ENCODE measurements around the gene TNS1. TPM values are rescaled to one million over a fixed set of nuclear protein-coding genes. Genes with fewer than 3 reads are reported as not detected.

Gene TNS1
- total and polyA plus RNA-seq, 2 donors = 8.3 to 21.3 TPM

- no peak overlapping the region for H3K27ac ChIP-seq (ENCODE audit: low read depth in 1 of 2, low read length in 1 of 2)
Observed at GRCh38 chr2:218006741-218007140, 3.9 kb upstream of the TNS1 start.

GRCh38 chr2:218005486-218005885 lies 2.7 kb upstream of the TNS1 start:
- Histone ChIP-seq H3K9me3 (ENCODE audit: control insufficient read depth in 2 of 2, insufficient read depth in 1 of 2, low read length in 1 of 2) (no peaks in the 10 kb centered on the region), H3K27ac (ENCODE audit: low read depth in 1 of 2, low read length in 1 of 2) (no peak overlapping the region), H3K27me3 (ENCODE audit: control insufficient read depth in 2 of 2, insufficient read depth in 1 of 2, low read length in 1 of 2) (peaks cover 15 to 32% of the 10 kb centered on the region in 2 donors), H3K4me1 (ENCODE audit: control insufficient read depth in 2 of 2, insufficient read depth in 2 of 2, low read length in 2 of 2) (peaks cover 0 to 12% of the 10 kb centered on the region in 2 donors), H3K36me3 (ENCODE audit: control insufficient read depth in 2 of 2, insufficient read depth in 2 of 2, low read length in 1 of 2) (no peaks in the 10 kb centered on the region), H3K4me3 (ENCODE audit: low read length in 2 of 2) (no peak overlapping the region)
- WGBS = 96% methylated on average over 3 of the region's 3 CpGs
- DNase-seq (ENCODE audit: low read depth in 6 of 9, low spot score in 9 of 9) = no peak

More at GRCh38 chr2:218006741-218007140, 3.9 kb upstream of the TNS1 start:
- no peaks in the 10 kb centered on the region for H3K36me3 ChIP-seq (ENCODE audit: control insufficient read depth in 2 of 2, insufficient read depth in 2 of 2, low read length in 1 of 2)
- 95% methylated on average over 4 of the region's 4 CpGs for WGBS
- no peak for DNase-seq (ENCODE audit: low read depth in 6 of 9, low spot score in 9 of 9)
- no peak overlapping the region for H3K4me3 ChIP-seq (ENCODE audit: low read length in 2 of 2)
- peaks cover 0 to 1% of the 10 kb centered on the region in 2 donors for H3K9me3 ChIP-seq (ENCODE audit: control insufficient read depth in 2 of 2, insufficient read depth in 1 of 2, low read length in 1 of 2)
- H3K4me1 ChIP-seq (ENCODE audit: control insufficient read depth in 2 of 2, insufficient read depth in 2 of 2, low read length in 2 of 2) = peaks cover 0 to 20% of the 10 kb centered on the region in 2 donors
- H3K27me3 ChIP-seq (ENCODE audit: control insufficient read depth in 2 of 2, insufficient read depth in 1 of 2, low read length in 1 of 2) = peaks cover 27 to 44% of the 10 kb centered on the region in 2 donors

- Histone ChIP-seq H3K27ac (ENCODE audit: low read depth in 1 of 2, low read length in 1 of 2) (peak overlapping the region in 1 of 2 donors; percentile 17), H3K36me3 (ENCODE audit: control insufficient read depth in 2 of 2, insufficient read depth in 2 of 2, low read length in 1 of 2) (no peaks in the 10 kb centered on the region), H3K27me3 (ENCODE audit: control insufficient read depth in 2 of 2, insufficient read depth in 1 of 2, low read length in 1 of 2) (peaks cover 11 to 27% of the 10 kb centered on the region in 2 donors), H3K9me3 (ENCODE audit: control insufficient read depth in 2 of 2, insufficient read depth in 1 of 2, low read length in 1 of 2) (no peaks in the 10 kb centered on the region), H3K4me1 (ENCODE audit: control insufficient read depth in 2 of 2, insufficient read depth in 2 of 2, low read length in 2 of 2) (peaks cover 0 to 12% of the 10 kb centered on the region in 2 donors), H3K4me3 (ENCODE audit: low read length in 2 of 2) (no peak overlapping the region)
- DNase-seq (ENCODE audit: low read depth in 6 of 9, low spot score in 9 of 9) = no peak
- 94% methylated on average over 4 of the region's 4 CpGs for whole genome bisulfite sequencing
Observed at GRCh38 chr2:218005028-218005427, 2.2 kb upstream of the TNS1 start.

- Histone ChIP-seq H3K4me3 (ENCODE audit: low read length in 2 of 2) (no peak overlapping the region), H3K36me3 (ENCODE audit: control insufficient read depth in 2 of 2, insufficient read depth in 2 of 2, low read length in 1 of 2) (no peaks in the 10 kb centered on the region), H3K4me1 (ENCODE audit: control insufficient read depth in 2 of 2, insufficient read depth in 2 of 2, low read length in 2 of 2) (peaks cover 0 to 10% of the 10 kb centered on the region in 2 donors), H3K27me3 (ENCODE audit: control insufficient read depth in 2 of 2, insufficient read depth in 1 of 2, low read length in 1 of 2) (peaks cover 1 to 17% of the 10 kb centered on the region in 2 donors), H3K9me3 (ENCODE audit: control insufficient read depth in 2 of 2, insufficient read depth in 1 of 2, low read length in 1 of 2) (no peaks in the 10 kb centered on the region), H3K27ac (ENCODE audit: low read depth in 1 of 2, low read length in 1 of 2) (no peak overlapping the region)
- WGBS = 93% methylated on average over 6 of the region's 6 CpGs
- DNase-seq (ENCODE audit: low read depth in 6 of 9, low spot score in 9 of 9) = no peak
Observed at GRCh38 chr2:218003981-218004419, 1.2 kb upstream of the TNS1 start.

- H3K4me1 ChIP-seq (ENCODE audit: control insufficient read depth in 2 of 2, insufficient read depth in 2 of 2, low read length in 2 of 2) = peaks cover 0 to 10% of the 10 kb centered on the region in 2 donors
- no peaks in the 10 kb centered on the region for H3K9me3 ChIP-seq (ENCODE audit: control insufficient read depth in 2 of 2, insufficient read depth in 1 of 2, low read length in 1 of 2)
- H3K27ac ChIP-seq (ENCODE audit: low read depth in 1 of 2, low read length in 1 of 2) = no peak overlapping the region
- 57% methylated on average over 11 of the region's 11 CpGs for WGBS
- no peaks in the 10 kb centered on the region for H3K36me3 ChIP-seq (ENCODE audit: control insufficient read depth in 2 of 2, insufficient read depth in 2 of 2, low read length in 1 of 2)
- DNase-seq (ENCODE audit: low read depth in 6 of 9, low spot score in 9 of 9) = no peak
- H3K27me3 ChIP-seq (ENCODE audit: control insufficient read depth in 2 of 2, insufficient read depth in 1 of 2, low read length in 1 of 2) = peaks cover 0 to 11% of the 10 kb centered on the region in 2 donors
- no peak overlapping the region for H3K4me3 ChIP-seq (ENCODE audit: low read length in 2 of 2)
Observed at GRCh38 chr2:218003281-218003944, 618 bp upstream of the TNS1 start.

- Histone ChIP-seq H3K4me3 (ENCODE audit: low read length in 2 of 2) (no peak overlapping the region), H3K9me3 (ENCODE audit: control insufficient read depth in 2 of 2, insufficient read depth in 1 of 2, low read length in 1 of 2) (no peaks in the 10 kb centered on the region), H3K27me3 (ENCODE audit: control insufficient read depth in 2 of 2, insufficient read depth in 1 of 2, low read length in 1 of 2) (no peaks in the 10 kb centered on the region), H3K36me3 (ENCODE audit: control insufficient read depth in 2 of 2, insufficient read depth in 2 of 2, low read length in 1 of 2) (no peaks in the 10 kb centered on the region), H3K4me1 (ENCODE audit: control insufficient read depth in 2 of 2, insufficient read depth in 2 of 2, low read length in 2 of 2) (peaks cover 0 to 10% of the 10 kb centered on the region in 2 donors), H3K27ac (ENCODE audit: low read depth in 1 of 2, low read length in 1 of 2) (no peak overlapping the region)
- 93% methylated on average over 12 of the region's 12 CpGs for WGBS
- no peak for DNase-seq (ENCODE audit: low read depth in 6 of 9, low spot score in 9 of 9)
Observed at GRCh38 chr2:218002143-218002844, 501 bp downstream of the TNS1 start.

GRCh38 chr2:218001629-218002028 lies 1.2 kb downstream of the TNS1 start:
- H3K9me3 ChIP-seq (ENCODE audit: control insufficient read depth in 2 of 2, insufficient read depth in 1 of 2, low read length in 1 of 2) = no peaks in the 10 kb centered on the region
- H3K4me3 ChIP-seq (ENCODE audit: low read length in 2 of 2) = no peak overlapping the region
- H3K27me3 ChIP-seq (ENCODE audit: control insufficient read depth in 2 of 2, insufficient read depth in 1 of 2, low read length in 1 of 2) = no peaks in the 10 kb centered on the region
- H3K27ac ChIP-seq (ENCODE audit: low read depth in 1 of 2, low read length in 1 of 2) = no peak overlapping the region
- H3K4me1 ChIP-seq (ENCODE audit: control insufficient read depth in 2 of 2, insufficient read depth in 2 of 2, low read length in 2 of 2) = peaks cover 0 to 10% of the 10 kb centered on the region in 2 donors
- WGBS = 84% methylated on average over 4 of the region's 4 CpGs
- H3K36me3 ChIP-seq (ENCODE audit: control insufficient read depth in 2 of 2, insufficient read depth in 2 of 2, low read length in 1 of 2) = no peaks in the 10 kb centered on the region
- DNase-seq (ENCODE audit: low read depth in 6 of 9, low spot score in 9 of 9) = no peak

GRCh38 chr2:218000136-218000535 lies 2.7 kb downstream of the TNS1 start:
- Histone ChIP-seq H3K4me1 (ENCODE audit: control insufficient read depth in 2 of 2, insufficient read depth in 2 of 2, low read length in 2 of 2) (peaks cover 0 to 15% of the 10 kb centered on the region in 2 donors), H3K27ac (ENCODE audit: low read depth in 1 of 2, low read length in 1 of 2) (no peak overlapping the region), H3K27me3 (ENCODE audit: control insufficient read depth in 2 of 2, insufficient read depth in 1 of 2, low read length in 1 of 2) (no peaks in the 10 kb centered on the region), H3K4me3 (ENCODE audit: low read length in 2 of 2) (no peak overlapping the region), H3K36me3 (ENCODE audit: control insufficient read depth in 2 of 2, insufficient read depth in 2 of 2, low read length in 1 of 2) (no peaks in the 10 kb centered on the region), H3K9me3 (ENCODE audit: control insufficient read depth in 2 of 2, insufficient read depth in 1 of 2, low read length in 1 of 2) (no peaks in the 10 kb centered on the region)
- no peak for DNase-seq (ENCODE audit: low read depth in 6 of 9, low spot score in 9 of 9)

- Histone ChIP-seq H3K4me3 (ENCODE audit: low read length in 2 of 2) (no peak overlapping the region), H3K27me3 (ENCODE audit: control insufficient read depth in 2 of 2, insufficient read depth in 1 of 2, low read length in 1 of 2) (no peaks in the 10 kb centered on the region), H3K27ac (ENCODE audit: low read depth in 1 of 2, low read length in 1 of 2) (no peak overlapping the region), H3K4me1 (ENCODE audit: control insufficient read depth in 2 of 2, insufficient read depth in 2 of 2, low read length in 2 of 2) (peaks cover 0 to 11% of the 10 kb centered on the region in 2 donors), H3K36me3 (ENCODE audit: control insufficient read depth in 2 of 2, insufficient read depth in 2 of 2, low read length in 1 of 2) (no peaks in the 10 kb centered on the region), H3K9me3 (ENCODE audit: control insufficient read depth in 2 of 2, insufficient read depth in 1 of 2, low read length in 1 of 2) (no peaks in the 10 kb centered on the region)
- DNase-seq (ENCODE audit: low read depth in 6 of 9, low spot score in 9 of 9) = no peak
- 88% methylated on average over 4 of the region's 4 CpGs for WGBS
Observed at GRCh38 chr2:217999595-217999959, 3.2 kb downstream of the TNS1 start.

Measured in thymus (tissue), 11 donors.